Stimulated activated CD8-positive, alpha-beta memory T cell treated with anti-CD3 and anti-CD28 coated beads, Interleukin-15, amount 100 ng/mL, for 1 hour (primary cell): Measurements from ENCODE around the gene SLFNL1.

Experiments
- DNase-seq: peaks from one replicate; pipeline ENCODE4 v3.0.0-alpha.2; 2020; ENCODE audit warnings: low read depth

SLFNL1 gene

DNA sequence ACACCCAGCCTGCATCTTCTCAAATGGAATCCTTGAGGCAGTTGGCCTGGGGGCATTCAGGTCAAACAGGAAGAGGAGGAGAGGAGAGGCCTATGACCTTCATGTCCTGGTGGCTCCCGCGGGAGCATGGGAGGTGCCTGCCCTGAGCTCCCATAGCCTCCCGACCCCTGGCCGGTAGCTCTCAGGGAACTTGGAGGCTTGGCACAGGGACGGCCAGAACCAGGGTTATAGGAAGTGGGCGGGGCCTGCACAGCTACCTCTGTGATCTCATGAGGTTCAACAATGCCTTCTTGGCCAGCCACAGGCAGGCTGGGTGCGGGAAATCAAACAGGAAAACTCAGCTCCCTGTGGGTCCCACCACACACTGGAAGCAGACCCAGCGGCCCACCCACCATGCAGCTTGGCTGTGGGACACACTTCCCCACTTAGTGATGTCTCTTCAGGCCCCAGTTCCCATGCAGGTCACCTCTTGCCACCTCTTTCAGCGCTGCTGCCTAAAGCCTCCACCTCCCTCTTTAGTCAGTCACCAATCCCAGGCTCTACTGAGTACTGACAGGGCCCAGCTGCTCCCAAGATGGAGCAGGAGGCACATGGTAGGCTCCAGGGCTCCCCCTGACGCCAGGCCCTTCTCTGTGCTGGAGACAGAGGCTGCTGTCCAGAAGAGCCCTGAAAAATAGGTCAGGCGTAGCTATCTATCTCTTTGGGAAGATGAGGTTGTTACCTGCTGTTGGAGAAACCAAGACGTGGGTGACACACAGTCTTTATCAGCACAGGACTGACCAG is at the start of gene SLFNL1:
TSS of gene SLFNL1 (minus strand) at position 200 of the 783 bp plus-strand sequence. CDS start 1,065 bp downstream, outside the sequence.
- DNase-seq = no peak

DNA sequence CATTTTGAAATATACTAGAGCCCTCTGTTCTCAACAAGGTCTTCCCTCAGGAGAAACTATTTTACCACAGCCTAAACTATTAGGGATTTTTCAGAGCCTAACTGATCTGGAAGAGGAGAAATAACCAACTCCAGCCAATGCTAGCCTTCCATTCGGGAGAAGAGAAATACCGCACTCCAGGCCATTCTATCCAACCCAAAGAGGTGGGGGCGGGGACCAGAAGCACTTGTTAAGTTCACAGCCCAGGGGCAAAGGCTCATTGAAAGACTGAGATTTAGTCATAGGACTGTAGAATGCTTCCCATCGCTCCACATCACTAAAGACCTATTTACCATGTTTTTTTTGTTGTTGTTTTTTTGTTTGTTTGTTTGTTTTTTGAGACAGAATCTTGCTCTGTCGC is 35.4 kb upstream of the SLFNL1 start:
- no peak for DNase-seq

GRCh38 chr1:41053316-41053715 is 31.8 kb upstream of the SLFNL1 start:
- no peak for DNase-seq

- no peak for DNase-seq
Measured at GRCh38 chr1:41051022-41051421, 29.5 kb upstream of the SLFNL1 start.

DNA sequence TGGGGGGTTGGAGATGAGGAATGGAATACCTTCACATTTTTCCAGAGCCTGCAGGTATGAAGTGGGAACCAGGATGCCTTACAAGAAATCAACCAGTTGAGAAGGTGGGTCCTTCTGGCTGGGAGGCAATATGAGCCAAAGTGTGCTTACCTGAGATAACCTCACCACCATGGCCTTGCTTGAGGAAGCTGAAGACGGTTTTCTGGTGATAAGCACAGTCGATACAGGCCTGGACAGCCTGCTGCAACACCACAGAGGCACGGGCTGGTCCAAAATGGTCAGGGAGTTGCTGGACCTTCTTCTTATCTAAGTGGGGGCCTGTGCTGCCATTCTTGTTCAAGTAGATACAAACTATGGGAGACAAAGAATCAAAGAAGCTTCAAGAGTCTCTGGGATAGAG is 27.0 kb upstream of the SLFNL1 start:
- DNase-seq = no peak

DNA sequence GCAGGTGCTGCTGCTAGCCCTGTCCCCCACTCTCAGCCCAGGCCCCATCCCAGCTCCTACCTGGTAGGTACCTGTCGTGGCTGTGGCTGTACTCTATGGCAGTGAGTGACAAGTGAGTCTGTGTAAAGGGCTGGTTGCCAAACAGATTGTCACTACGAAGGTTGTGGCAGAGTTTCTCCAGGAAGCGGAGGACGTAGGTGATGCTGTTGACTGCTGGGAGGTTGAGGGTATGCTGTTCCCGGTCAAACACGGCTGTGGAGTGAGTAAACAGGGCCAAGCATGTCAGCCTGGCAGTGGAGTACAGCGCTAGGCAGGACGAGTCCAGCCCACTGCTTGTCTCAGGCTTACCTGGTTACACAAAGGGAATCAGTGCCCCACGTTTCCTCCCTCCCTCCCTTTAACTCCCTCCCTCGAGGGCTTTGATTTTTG is 24.8 kb upstream of the SLFNL1 start:
- DNase-seq = no peak

GRCh38 chr1:41045740-41046139 is 24.2 kb upstream of the SLFNL1 start:
- DNase-seq = no peak

- no peak for DNase-seq
Measured at GRCh38 chr1:41044187-41044586, 22.7 kb upstream of the SLFNL1 start.

DNA sequence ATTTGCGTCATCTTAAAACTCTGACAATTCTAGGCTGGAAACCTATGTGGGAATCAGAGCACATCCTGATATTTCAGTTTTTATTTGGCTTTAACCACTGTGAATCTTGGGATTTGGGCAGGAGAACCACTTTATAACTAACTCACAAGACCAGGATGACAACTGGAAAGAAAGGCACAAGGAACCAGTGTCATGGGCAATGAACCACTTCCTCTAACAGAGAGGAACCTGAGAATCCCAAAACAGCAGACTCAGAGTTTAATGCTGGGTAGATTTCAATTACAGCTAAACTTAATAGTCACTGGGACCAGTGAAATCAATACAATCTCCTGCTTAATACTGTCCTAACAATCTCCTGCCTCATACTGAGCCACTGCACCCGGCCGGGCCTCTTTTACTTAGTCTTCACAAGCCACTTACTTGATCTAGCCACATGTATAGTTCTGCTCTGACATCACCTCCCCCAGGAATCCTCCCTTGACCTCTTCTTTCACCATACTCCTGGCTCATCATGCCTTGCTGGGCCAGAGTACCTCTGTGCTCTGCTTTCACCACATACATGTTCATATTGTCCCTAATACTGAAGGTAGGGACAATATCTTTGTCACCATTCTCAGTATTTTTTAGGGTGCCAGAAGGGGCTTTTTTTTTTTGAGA is 20.2 kb upstream of the SLFNL1 start:
- no peak for DNase-seq

- no peak for DNase-seq
Measured at GRCh38 chr1:41038110-41038509, 16.6 kb upstream of the SLFNL1 start.

GRCh38 chr1:41037116-41037903 is 15.8 kb upstream of the SLFNL1 start:
- DNase-seq = no peak

- no peak for DNase-seq
Measured at GRCh38 chr1:41033272-41033671, 11.7 kb upstream of the SLFNL1 start.

GRCh38 chr1:41032147-41032546 is 10.6 kb upstream of the SLFNL1 start:
- no peak for DNase-seq

GRCh38 chr1:41030872-41031616 is 9.5 kb upstream of the SLFNL1 start:
- DNase-seq = no peak

- DNase-seq = no peak
Measured at GRCh38 chr1:41028034-41028642, 6.6 kb upstream of the SLFNL1 start.

- no peak for DNase-seq
Measured at GRCh38 chr1:41025979-41026819, 4.7 kb upstream of the SLFNL1 start.

DNA sequence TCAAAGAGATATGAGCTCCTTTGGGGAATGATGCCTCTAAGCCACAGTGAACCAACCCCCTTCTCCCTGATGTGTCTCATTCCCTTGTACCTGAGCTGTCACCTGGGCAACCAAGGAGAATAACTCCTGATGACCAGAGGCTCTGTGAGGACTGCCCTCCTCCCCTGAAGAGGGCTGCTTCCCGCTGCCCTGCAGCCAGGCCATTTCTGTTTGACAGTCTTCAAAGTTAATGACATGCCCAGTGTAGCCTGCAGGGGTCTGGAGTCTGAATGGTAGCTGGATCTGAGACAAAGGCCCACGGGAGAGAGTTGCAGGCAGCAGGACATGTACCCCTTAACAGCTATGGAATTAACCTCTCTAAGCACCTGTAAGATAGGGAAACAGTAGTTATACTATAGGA is 3.4 kb upstream of the SLFNL1 start:
- no peak for DNase-seq

DNA sequence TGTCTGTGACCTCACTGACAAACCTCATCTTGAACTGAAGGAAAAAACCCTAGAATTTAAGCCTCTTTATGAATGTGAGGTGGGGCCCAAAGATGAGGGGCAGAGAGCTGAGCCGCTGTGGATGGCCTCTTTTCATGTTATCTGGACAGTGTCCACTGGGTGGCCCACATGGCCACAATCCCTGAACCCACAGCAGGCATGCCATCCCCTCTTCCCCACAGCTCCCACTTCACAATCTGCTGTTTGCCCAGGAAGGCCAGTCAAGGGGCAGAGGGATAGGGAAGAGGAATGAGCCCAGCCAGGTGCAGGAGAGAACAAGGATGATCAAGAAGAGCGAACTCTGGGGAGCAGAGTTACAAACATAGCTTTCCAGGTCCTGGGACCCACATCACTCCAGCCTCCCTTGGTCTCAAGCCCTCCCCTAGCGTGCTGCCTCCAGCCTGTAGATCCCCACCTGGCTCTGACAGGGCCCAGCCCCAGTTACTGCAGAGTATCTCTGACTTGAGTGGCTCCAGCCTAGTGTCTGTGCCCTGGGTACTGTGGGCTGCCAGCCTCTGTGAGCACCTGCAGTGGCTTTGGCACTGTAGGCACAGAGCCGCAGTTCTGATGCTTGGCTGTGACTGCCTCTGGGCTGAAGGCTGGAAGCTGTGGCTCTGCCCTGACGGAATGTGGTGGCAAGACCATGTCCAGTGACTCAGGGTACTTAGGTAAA is 1.9 kb upstream of the SLFNL1 start:
- DNase-seq = no peak

- DNase-seq = no peak
Measured at GRCh38 chr1:41022424-41022823, 899 bp upstream of the SLFNL1 start.

GRCh38 chr1:41020654-41021053 is 871 bp downstream of the SLFNL1 start:
- no peak for DNase-seq
